Fibroblast of lung (primary cell): ENCODE results near the gene PFDN2. TPM values are rescaled to one million over a fixed set of nuclear protein-coding genes. Genes with fewer than 3 reads are reported as not detected.

Experiments
- DNase-seq, 2 donors: peaks; one replicate each; pipeline versions ENCODE4 v3.0.0 to v3.0.0-alpha.2; 2010; ENCODE audit warnings: low read depth in 2 of 2
- H2AFZ ChIP-seq: 2 replicates; pipeline ENCODE4 v1.5.1; 2012; ENCODE audit warnings: low read length, control low read depth, inconsistent platforms
- H3K27ac ChIP-seq: 2 replicates; pipeline ENCODE4 v1.5.1; 2011; ENCODE audit warnings: low read length, control low read depth; ENCODE audit not compliant: insufficient read depth
- H3K27me3 ChIP-seq: 2 replicates; pipeline ENCODE4 v1.5.1; 2011; ENCODE audit warnings: mild to moderate bottlenecking, low read length; ENCODE audit not compliant: control insufficient read depth, insufficient read depth
- H3K36me3 ChIP-seq: 2 replicates; pipeline ENCODE4 v1.5.1; 2011; ENCODE audit warnings: low read length; ENCODE audit not compliant: control insufficient read depth, insufficient read depth
- H3K4me1 ChIP-seq: 2 replicates; pipeline ENCODE4 v1.5.1; 2011; ENCODE audit warnings: low read length; ENCODE audit not compliant: control insufficient read depth, insufficient read depth; ENCODE audit errors: extremely low read depth
- H3K4me2 ChIP-seq: 2 replicates; pipeline ENCODE4 v1.5.1; 2011; ENCODE audit warnings: low read length, control low read depth; ENCODE audit not compliant: insufficient read depth; ENCODE audit errors: extremely low read depth
- H3K4me3 ChIP-seq, 4 experiments: fragments of 200-600 bp in 1 of 4; sonication (generic) in 1 of 4; replicated peaks in 1 of 4; 2 replicates each; pipeline ENCODE4 v1.5.1; 2011 to 2016; ENCODE audit warnings: low read length in 4 of 4, low read depth in 3 of 4, mild to moderate bottlenecking in 3 of 4, control low read depth in 2 of 4, inconsistent platforms in 1 of 4, mixed read lengths in 1 of 4; ENCODE audit not compliant: insufficient read depth in 1 of 4; ENCODE audit errors: control extremely low read depth in 1 of 4
- H3K79me2 ChIP-seq: 2 replicates; pipeline ENCODE4 v1.5.1; 2012; ENCODE audit warnings: mild to moderate bottlenecking, low read length, inconsistent platforms; ENCODE audit not compliant: control insufficient read depth, insufficient read depth
- H3K9ac ChIP-seq: 2 replicates; pipeline ENCODE4 v1.5.1; 2011; ENCODE audit warnings: mild to moderate bottlenecking, low read length, control low read depth; ENCODE audit not compliant: insufficient read depth
- H3K9me3 ChIP-seq: 2 replicates; pipeline ENCODE4 v1.5.1; 2012; ENCODE audit warnings: low read depth, low read length; ENCODE audit not compliant: control insufficient read depth, insufficient read depth
- H4K20me1 ChIP-seq: 2 replicates; pipeline ENCODE4 v1.5.1; 2011; ENCODE audit warnings: low read length; ENCODE audit not compliant: control insufficient read depth, insufficient read depth; ENCODE audit errors: extremely low read depth
- EZH2 ChIP-seq: IDR thresholded peaks from 2 replicates; pipeline ENCODE4 v1.5.1; 2012; ENCODE audit warnings: low read length, control low read depth, mild to moderate bottlenecking; ENCODE audit errors: missing control alignments
- polyA plus RNA-seq, 2 donors: library from polyadenylated mRNA; depleted of rRNA in 1 of 2; stranded (reverse) in 1 of 2; unstranded in 1 of 2; fragments of >200 nt; gene quantifications; 2 replicates each; pipeline ENCODE4 v1.2.1, GENCODE V29; 2011 to 2012; ENCODE audit warnings: missing spikeins in 1 of 2
- total RNA-seq: library from RNA; depleted of rRNA; stranded (reverse); fragments of >200 nt; gene quantifications from 2 replicates; pipeline ENCODE4 v1.2.1, GENCODE V29; 2014
- TF ChIP-seq, protein P1 (sequence below), 2 donors: IDR thresholded peaks in 1 of 2; conservative IDR thresholded peaks in 1 of 2; 1 replicate in 1 of 2; 2 replicates in 1 of 2; pipeline ENCODE4 v1.5.1; 2011 to 2012; ENCODE audit warnings: low read length in 2 of 2, control low read depth in 1 of 2, inconsistent platforms in 1 of 2, low read depth in 1 of 2, mild to moderate bottlenecking in 1 of 2

Gene PFDN2
- total and polyA plus RNA-seq, 2 donors (not counting 1 experiment from before 2014, with no cell fraction given): 39.6 to 145 TPM

GRCh38 chr1:161054232-161054631, 63.6 kb downstream of the PFDN2 start:
- Histone ChIP-seq H3K4me3 (no peak overlapping the region), H3K27me3 (no peaks in the 10 kb centered on the region), H3K9ac (no peak overlapping the region), H3K4me2 (no peak overlapping the region), H3K79me2 (no peaks in the 10 kb centered on the region), H2AFZ (no peak overlapping the region), H3K9me3 (no peaks in the 10 kb centered on the region), H3K36me3 (no peaks in the 10 kb centered on the region), H3K4me1 (no peaks in the 10 kb centered on the region), H4K20me1 (no peaks in the 10 kb centered on the region), H3K27ac (no peak overlapping the region)
- DNase-seq: no peak
- TF ChIP-seq, protein P1, sequence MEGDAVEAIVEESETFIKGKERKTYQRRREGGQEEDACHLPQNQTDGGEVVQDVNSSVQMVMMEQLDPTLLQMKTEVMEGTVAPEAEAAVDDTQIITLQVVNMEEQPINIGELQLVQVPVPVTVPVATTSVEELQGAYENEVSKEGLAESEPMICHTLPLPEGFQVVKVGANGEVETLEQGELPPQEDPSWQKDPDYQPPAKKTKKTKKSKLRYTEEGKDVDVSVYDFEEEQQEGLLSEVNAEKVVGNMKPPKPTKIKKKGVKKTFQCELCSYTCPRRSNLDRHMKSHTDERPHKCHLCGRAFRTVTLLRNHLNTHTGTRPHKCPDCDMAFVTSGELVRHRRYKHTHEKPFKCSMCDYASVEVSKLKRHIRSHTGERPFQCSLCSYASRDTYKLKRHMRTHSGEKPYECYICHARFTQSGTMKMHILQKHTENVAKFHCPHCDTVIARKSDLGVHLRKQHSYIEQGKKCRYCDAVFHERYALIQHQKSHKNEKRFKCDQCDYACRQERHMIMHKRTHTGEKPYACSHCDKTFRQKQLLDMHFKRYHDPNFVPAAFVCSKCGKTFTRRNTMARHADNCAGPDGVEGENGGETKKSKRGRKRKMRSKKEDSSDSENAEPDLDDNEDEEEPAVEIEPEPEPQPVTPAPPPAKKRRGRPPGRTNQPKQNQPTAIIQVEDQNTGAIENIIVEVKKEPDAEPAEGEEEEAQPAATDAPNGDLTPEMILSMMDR (conservative IDR thresholded peaks at IDR 0.05 in 1 of 2, IDR thresholded peaks at IDR 0.05 in 1 of 2; ENCODE audit: low read depth in 1 of 2, low read length in 2 of 2): no peak
- no peak for TF ChIP-seq EZH2

- Histone ChIP-seq H3K27ac (no peak overlapping the region), H3K9ac (no peak overlapping the region), H2AFZ (no peak overlapping the region), H3K4me3 (no peak overlapping the region), H3K9me3 (no peaks in the 10 kb centered on the region), H3K79me2 (no peaks in the 10 kb centered on the region), H3K4me1 (no peaks in the 10 kb centered on the region), H3K27me3 (no peaks in the 10 kb centered on the region), H4K20me1 (no peaks in the 10 kb centered on the region), H3K36me3 (no peaks in the 10 kb centered on the region), H3K4me2 (no peak overlapping the region)
- DNase-seq: no peak
- TF ChIP-seq, protein P1 (conservative IDR thresholded peaks at IDR 0.05 in 1 of 2, IDR thresholded peaks at IDR 0.05 in 1 of 2; ENCODE audit: low read depth in 1 of 2, low read length in 2 of 2): no peak
- TF ChIP-seq EZH2: no peak
These were observed 64.9 kb downstream of the PFDN2 start for GRCh38 chr1:161052899-161053298.

DNA sequence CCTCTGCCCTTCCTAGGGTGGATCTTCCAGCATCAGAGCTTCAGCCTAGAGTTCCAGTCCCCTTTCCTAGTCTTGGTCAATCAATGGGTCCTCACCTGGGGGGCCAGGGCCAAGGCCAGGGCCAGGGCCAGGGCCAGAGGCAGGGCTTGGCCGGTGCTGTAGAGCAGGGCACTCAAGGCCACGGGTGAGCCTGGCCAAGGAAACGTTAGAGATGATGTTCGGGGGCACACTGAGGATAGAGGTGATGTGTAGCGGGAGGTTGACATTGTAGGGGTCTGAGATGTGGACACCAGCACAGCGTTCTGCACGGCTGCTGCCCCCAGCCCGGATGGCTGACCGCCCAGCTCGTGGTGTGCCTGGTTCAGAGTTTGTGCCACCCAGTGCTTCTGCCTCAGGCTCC, 66.6 kb downstream of the PFDN2 start:
- Histone ChIP-seq H3K4me1 (no peaks in the 10 kb centered on the region), H3K9me3 (no peaks in the 10 kb centered on the region), H2AFZ (no peak overlapping the region), H3K79me2 (no peaks in the 10 kb centered on the region), H3K36me3 (no peaks in the 10 kb centered on the region), H3K9ac (no peak overlapping the region), H3K27me3 (no peaks in the 10 kb centered on the region), H4K20me1 (no peaks in the 10 kb centered on the region), H3K4me3 (no peak overlapping the region), H3K27ac (no peak overlapping the region), H3K4me2 (no peak overlapping the region)
- no peak for DNase-seq
- TF ChIP-seq, protein P1 (conservative IDR thresholded peaks at IDR 0.05 in 1 of 2, IDR thresholded peaks at IDR 0.05 in 1 of 2; ENCODE audit: low read depth in 1 of 2, low read length in 2 of 2): no peak
- TF ChIP-seq EZH2: no peak

Other genes with a start within 250 kb of the PFDN2 start
- gene ITLN1, start 232.9 kb downstream of the PFDN2 start, total RNA-seq: under 0.01 TPM in 1 of 2 replicates, not detected in the other
- not detected in 2 replicates for gene ITLN1, start 232.9 kb downstream of the PFDN2 start, polyA plus RNA-seq
- not detected in 2 replicates for gene ITLN2, start 163.2 kb downstream of the PFDN2 start, total RNA-seq
- not detected in 2 replicates for gene ITLN2, start 163.2 kb downstream of the PFDN2 start, polyA plus RNA-seq
- 0.66 and 2.1 TPM in 2 replicates for gene F11R, start 96.9 kb downstream of the PFDN2 start, total RNA-seq
- 0.50 and 1.5 TPM in 2 replicates for gene F11R, start 96.9 kb downstream of the PFDN2 start, polyA plus RNA-seq
- 0.66 and 0.77 TPM in 2 replicates for gene TSTD1, start 79.1 kb downstream of the PFDN2 start, total RNA-seq
- 0.24 and 7.5 TPM in 2 replicates for gene TSTD1, start 79.1 kb downstream of the PFDN2 start, polyA plus RNA-seq
- gene USF1, start 72.1 kb downstream of the PFDN2 start, total RNA-seq: 71.7 and 80.1 TPM in 2 replicates
- 23.9 and 25.0 TPM in 2 replicates for gene USF1, start 72.1 kb downstream of the PFDN2 start, polyA plus RNA-seq
- not detected in 2 replicates for gene ARHGAP30, start 48.1 kb downstream of the PFDN2 start, total RNA-seq
- gene ARHGAP30, start 48.1 kb downstream of the PFDN2 start, polyA plus RNA-seq: 0.01 TPM in 1 of 2 replicates, not detected in the other
- under 0.01 and 0.33 TPM in 2 replicates for gene NECTIN4, start 28.5 kb downstream of the PFDN2 start, total RNA-seq
- 0.07 and 0.16 TPM in 2 replicates for gene NECTIN4, start 28.5 kb downstream of the PFDN2 start, polyA plus RNA-seq
- gene KLHDC9, start 19.7 kb downstream of the PFDN2 start, total RNA-seq: 0.77 and 3.0 TPM in 2 replicates
- 0.95 and 1.5 TPM in 2 replicates for gene KLHDC9, start 19.7 kb downstream of the PFDN2 start, polyA plus RNA-seq
- 24.7 and 30.6 TPM in 2 replicates for gene NIT1, start 68 bp upstream of the PFDN2 start, total RNA-seq
- gene NIT1, start 68 bp upstream of the PFDN2 start, polyA plus RNA-seq: 42.6 and 83.1 TPM in 2 replicates
- 15.4 and 21.6 TPM in 2 replicates for gene DEDD, start 14.6 kb upstream of the PFDN2 start, total RNA-seq
- gene DEDD, start 14.6 kb upstream of the PFDN2 start, polyA plus RNA-seq: 40.0 and 40.3 TPM in 2 replicates
- gene UFC1, start 35.9 kb upstream of the PFDN2 start, total RNA-seq: 87.0 and 95.8 TPM in 2 replicates
- 154 and 168 TPM in 2 replicates for gene UFC1, start 35.9 kb upstream of the PFDN2 start, polyA plus RNA-seq
- 7.7 and 10.2 TPM in 2 replicates for gene USP21, start 41.5 kb upstream of the PFDN2 start, total RNA-seq
- 11.7 and 13.6 TPM in 2 replicates for gene USP21, start 41.5 kb upstream of the PFDN2 start, polyA plus RNA-seq
- 9.2 and 12.2 TPM in 2 replicates for gene PPOX, start 48.4 kb upstream of the PFDN2 start, total RNA-seq
- gene PPOX, start 48.4 kb upstream of the PFDN2 start, polyA plus RNA-seq: 5.6 and 6.0 TPM in 2 replicates
- gene B4GALT3, start 59.5 kb upstream of the PFDN2 start, total RNA-seq: 13.4 and 18.7 TPM in 2 replicates
- gene B4GALT3, start 59.5 kb upstream of the PFDN2 start, polyA plus RNA-seq: 17.8 and 19.2 TPM in 2 replicates
- 0.51 and 1.3 TPM in 2 replicates for gene ADAMTS4, start 81.0 kb upstream of the PFDN2 start, total RNA-seq
- 0.75 and 1.0 TPM in 2 replicates for gene ADAMTS4, start 81.0 kb upstream of the PFDN2 start, polyA plus RNA-seq
- 142 and 194 TPM in 2 replicates for gene NDUFS2, start 84.3 kb upstream of the PFDN2 start, total RNA-seq
- gene NDUFS2, start 84.3 kb upstream of the PFDN2 start, polyA plus RNA-seq: 135 and 141 TPM in 2 replicates
- gene FCER1G, start 97.3 kb upstream of the PFDN2 start, total RNA-seq: not detected in 2 replicates
- 0.21 and 0.85 TPM in 2 replicates for gene FCER1G, start 97.3 kb upstream of the PFDN2 start, polyA plus RNA-seq
- not detected in 2 replicates for gene APOA2, start 105.6 kb upstream of the PFDN2 start, total RNA-seq
- not detected in 2 replicates for gene APOA2, start 105.6 kb upstream of the PFDN2 start, polyA plus RNA-seq
- 9.2 and 11.7 TPM in 2 replicates for gene TOMM40L, start 108.0 kb upstream of the PFDN2 start, total RNA-seq
- gene TOMM40L, start 108.0 kb upstream of the PFDN2 start, polyA plus RNA-seq: 11.1 and 12.0 TPM in 2 replicates
- gene NR1I3, start 120.2 kb upstream of the PFDN2 start, total RNA-seq: not detected in 2 replicates
- not detected in 2 replicates for gene NR1I3, start 120.2 kb upstream of the PFDN2 start, polyA plus RNA-seq
- gene PCP4L1, start 140.7 kb upstream of the PFDN2 start, total RNA-seq: not detected in 2 replicates
- gene PCP4L1, start 140.7 kb upstream of the PFDN2 start, polyA plus RNA-seq: not detected in 2 replicates
- 0.51 and 0.99 TPM in 2 replicates for gene MPZ, start 191.9 kb upstream of the PFDN2 start, total RNA-seq
- gene MPZ, start 191.9 kb upstream of the PFDN2 start, polyA plus RNA-seq: 1.1 and 1.9 TPM in 2 replicates
- 13.4 and 24.8 TPM in 2 replicates for gene SDHC, start 196.3 kb upstream of the PFDN2 start, total RNA-seq
- gene SDHC, start 196.3 kb upstream of the PFDN2 start, polyA plus RNA-seq: 484 and 512 TPM in 2 replicates
- gene CFAP126, start 249.8 kb upstream of the PFDN2 start, total RNA-seq: not detected in 2 replicates
- not detected in 2 replicates for gene CFAP126, start 249.8 kb upstream of the PFDN2 start, polyA plus RNA-seq